PFSK-1 (cell line): ENCODE measurements around the gene KRT9.

Experiments used
- FOXP2 ChIP-seq: optimal IDR thresholded peaks from 2 replicates; pipeline ENCODE3; 2011; ENCODE audit warnings: borderline replicate concordance, control low read depth, inconsistent platforms; ENCODE audit not compliant: insufficient read depth; ENCODE audit errors: extremely low read length, extremely low read depth
- POLR2AphosphoS5 ChIP-seq: IDR thresholded peaks from 2 replicates; pipeline ENCODE4 v1.6.1; 2012; ENCODE audit warnings: low read depth, mild to moderate bottlenecking, control low read depth, low read length, moderate library complexity
- SIN3A ChIP-seq: IDR thresholded peaks from 2 replicates; pipeline ENCODE4 v1.6.1; 2012; ENCODE audit warnings: mild to moderate bottlenecking, low read length, moderate library complexity, borderline replicate concordance; ENCODE audit not compliant: insufficient read depth
- TAF1 ChIP-seq: IDR thresholded peaks from 2 replicates; pipeline ENCODE4 v1.6.1; 2012; ENCODE audit warnings: low read length, control low read depth, borderline replicate concordance; ENCODE audit not compliant: insufficient read depth
- TF ChIP-seq, protein P1 (sequence below), 2 experiments: IDR thresholded peaks; 2 replicates each; pipeline versions ENCODE4 v1.6.1 to v1.8.0; 2011 to 2012; ENCODE audit warnings: low read depth in 2 of 2, low read length in 2 of 2, control low read depth in 1 of 2, inconsistent platforms in 1 of 2, mild to moderate bottlenecking in 1 of 2, moderate library complexity in 1 of 2; ENCODE audit not compliant: insufficient read depth in 1 of 2

Gene KRT9

DNA sequence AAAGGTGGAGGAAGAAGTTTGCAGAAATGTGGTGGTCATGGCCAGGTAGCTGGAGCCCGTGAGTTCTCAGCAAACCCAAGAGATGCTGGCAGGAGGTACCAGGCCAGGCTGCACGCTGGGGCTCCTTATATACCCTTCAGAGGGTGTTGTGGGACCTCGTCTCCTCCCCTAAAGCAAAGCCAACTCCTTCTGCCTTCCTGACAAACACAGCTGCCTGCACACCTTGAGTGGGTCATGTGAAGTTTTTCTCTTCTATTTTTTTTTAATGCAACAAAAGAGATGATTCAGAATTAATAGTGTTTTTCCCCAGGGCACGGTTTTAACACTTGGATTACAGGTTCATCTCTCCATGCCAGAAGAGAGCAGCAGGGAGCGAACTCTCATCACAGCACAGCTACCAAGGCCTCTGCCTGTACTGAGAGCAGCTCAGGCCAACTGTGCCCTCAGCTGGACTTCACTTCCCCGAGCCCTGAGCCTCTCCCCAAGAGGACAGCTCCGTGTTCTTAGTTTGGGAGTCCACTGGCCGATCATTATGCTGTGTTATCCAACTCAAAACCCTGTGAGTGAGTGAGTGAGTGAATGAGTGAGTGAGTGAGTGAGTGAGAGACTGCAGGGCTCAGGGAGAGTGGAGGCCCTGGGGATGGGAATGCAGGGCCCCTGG is 52.9 kb downstream of the KRT9 start, which contains the start of gene KRT15:
Gene KRT15 (minus strand): TSS at position 102 of the 661 bp plus-strand sequence. CDS start 63 bp downstream, at position 39.
- TF ChIP-seq FOXP2, result no peak
- no peak for TF ChIP-seq SIN3A

- TF ChIP-seq FOXP2, result no peak
- TF ChIP-seq POLR2AphosphoS5, result no peak
- no peak for TF ChIP-seq TAF1
- TF ChIP-seq, protein P1, sequence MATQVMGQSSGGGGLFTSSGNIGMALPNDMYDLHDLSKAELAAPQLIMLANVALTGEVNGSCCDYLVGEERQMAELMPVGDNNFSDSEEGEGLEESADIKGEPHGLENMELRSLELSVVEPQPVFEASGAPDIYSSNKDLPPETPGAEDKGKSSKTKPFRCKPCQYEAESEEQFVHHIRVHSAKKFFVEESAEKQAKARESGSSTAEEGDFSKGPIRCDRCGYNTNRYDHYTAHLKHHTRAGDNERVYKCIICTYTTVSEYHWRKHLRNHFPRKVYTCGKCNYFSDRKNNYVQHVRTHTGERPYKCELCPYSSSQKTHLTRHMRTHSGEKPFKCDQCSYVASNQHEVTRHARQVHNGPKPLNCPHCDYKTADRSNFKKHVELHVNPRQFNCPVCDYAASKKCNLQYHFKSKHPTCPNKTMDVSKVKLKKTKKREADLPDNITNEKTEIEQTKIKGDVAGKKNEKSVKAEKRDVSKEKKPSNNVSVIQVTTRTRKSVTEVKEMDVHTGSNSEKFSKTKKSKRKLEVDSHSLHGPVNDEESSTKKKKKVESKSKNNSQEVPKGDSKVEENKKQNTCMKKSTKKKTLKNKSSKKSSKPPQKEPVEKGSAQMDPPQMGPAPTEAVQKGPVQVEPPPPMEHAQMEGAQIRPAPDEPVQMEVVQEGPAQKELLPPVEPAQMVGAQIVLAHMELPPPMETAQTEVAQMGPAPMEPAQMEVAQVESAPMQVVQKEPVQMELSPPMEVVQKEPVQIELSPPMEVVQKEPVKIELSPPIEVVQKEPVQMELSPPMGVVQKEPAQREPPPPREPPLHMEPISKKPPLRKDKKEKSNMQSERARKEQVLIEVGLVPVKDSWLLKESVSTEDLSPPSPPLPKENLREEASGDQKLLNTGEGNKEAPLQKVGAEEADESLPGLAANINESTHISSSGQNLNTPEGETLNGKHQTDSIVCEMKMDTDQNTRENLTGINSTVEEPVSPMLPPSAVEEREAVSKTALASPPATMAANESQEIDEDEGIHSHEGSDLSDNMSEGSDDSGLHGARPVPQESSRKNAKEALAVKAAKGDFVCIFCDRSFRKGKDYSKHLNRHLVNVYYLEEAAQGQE (IDR thresholded peaks at IDR 0.05; ENCODE audit: insufficient read depth in 1 of 2, low read depth in 2 of 2, low read length in 2 of 2), result no peak
- no peak for TF ChIP-seq SIN3A
Measured at GRCh38 chr17:41518031-41518430, 53.8 kb downstream of the KRT9 start.

DNA sequence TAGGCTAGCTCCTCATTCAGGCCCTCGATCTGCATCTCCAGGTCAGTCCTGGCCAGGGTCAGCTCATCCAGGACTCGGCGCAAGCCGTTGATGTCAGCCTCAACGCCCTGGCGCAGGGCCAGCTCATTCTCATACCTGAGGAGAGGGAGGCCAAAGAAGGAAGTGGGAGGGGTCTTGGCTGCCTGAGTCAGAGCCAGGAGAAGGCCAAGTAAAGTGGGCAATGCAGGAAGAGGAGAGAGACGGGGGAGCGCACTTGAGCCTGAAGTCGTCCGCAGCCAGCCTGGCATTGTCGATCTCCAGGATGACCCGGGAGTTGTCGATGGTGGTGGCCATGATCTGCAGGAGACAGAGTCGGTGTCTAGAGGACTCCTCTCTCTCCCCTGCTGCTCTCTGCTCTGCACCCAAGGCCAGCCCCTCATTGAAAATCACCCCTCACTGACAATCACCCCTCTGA is 55.0 kb downstream of the KRT9 start:
- TF ChIP-seq, protein P1 (IDR thresholded peaks at IDR 0.05; ENCODE audit: insufficient read depth in 1 of 2, low read depth in 2 of 2, low read length in 2 of 2), result no peak
- TF ChIP-seq SIN3A, result no peak
- no peak for TF ChIP-seq TAF1
- no peak for TF ChIP-seq FOXP2

DNA sequence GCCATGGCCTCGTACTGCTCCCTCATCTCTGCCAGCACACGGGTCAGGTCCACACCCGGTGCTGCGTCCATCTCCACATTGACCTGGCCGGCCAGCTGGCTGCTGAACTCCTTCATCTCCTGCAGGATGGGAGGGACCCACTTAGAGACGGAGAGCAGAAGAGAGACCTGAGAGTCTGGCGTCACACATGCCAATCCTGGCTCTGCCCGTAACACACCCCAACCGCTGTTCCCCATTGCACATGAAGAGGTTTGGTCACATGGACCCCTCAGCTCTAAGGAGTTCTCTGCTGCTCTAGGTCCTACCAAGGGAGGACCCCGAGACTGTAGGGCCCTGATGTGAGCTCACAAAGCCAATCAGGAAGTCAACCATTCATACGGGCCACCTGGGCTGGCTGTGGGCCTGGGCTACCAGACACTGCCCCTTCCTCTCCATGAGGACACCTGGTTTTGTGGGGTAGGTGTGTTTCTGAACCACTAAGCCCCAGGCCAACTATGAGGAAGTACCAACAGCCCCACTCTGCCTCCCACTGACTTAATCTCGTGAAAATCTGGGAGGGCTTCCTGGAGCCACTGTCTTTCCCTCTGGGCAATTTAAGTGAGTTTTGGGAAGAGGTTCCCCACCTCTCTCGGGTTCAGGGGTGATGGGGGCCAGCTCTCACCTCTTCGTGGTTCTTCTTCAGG is 55.6 kb downstream of the KRT9 start:
- no peak for TF ChIP-seq SIN3A
